Measurements from ENCODE around the gene BOLA1. TPM values are rescaled to one million over a fixed set of nuclear protein-coding genes. Genes with fewer than 3 reads are reported as not detected.

The BOLA1 gene
- total and polyA plus RNA-seq, 2 of the 13 experiments (the other 11 are each of a cell fraction or from before 2014, with no cell fraction given): 3.2 to 4.2 TPM

DNA sequence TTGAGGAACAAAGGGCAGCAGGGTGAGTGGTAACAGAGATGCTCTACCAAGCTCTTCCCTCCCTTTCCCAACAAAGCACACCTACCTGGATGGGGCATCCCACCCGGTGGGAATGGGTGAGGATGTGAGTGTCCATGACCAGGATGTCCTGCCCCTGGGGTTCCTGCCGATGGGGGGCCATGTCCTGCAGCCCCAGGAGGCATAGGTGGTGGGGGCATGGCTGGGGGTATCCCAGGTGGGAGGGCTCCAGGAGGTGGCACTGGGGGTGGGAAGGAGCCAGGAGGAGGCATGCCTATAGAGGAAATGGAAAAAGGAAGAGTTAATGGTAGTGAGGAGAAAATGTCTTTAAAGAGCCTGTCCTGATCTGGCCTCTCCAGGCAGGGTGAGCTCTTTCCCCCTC lies 26.4 kb downstream of the BOLA1 start (continued):
- no peak for TF ChIP-seq ZNF652 (CRISPR knock-in tag; IDR thresholded peaks at IDR 0.05; ENCODE audit: borderline replicate concordance, low read depth)

- CTCF ChIA-PET (ENCODE audit: low intra/inter-chr PET ratio, low total read pairs): no interaction called here
- in situ Hi-C loops (cut with HindIII; ENCODE audit: extremely low pct_ligation_motif_present, low pct_unique_long_range_greater_than_20kb): no loop called here
- H3K9me3 ChIP-seq (ENCODE audit: low read length): no peaks in the 10 kb centered on the region
- H3K79me2 ChIP-seq (ENCODE audit: insufficient read depth, low read length): peaks cover 17% of the 10 kb centered on the region
- H3K4me3 ChIP-seq (replicated peaks in 1 of 3; ENCODE audit: insufficient read depth in 1 of 3, low read depth in 2 of 3, low read length in 3 of 3): peak overlapping the region in 2 of 3 experiments; percentile 90 to 92; a peak in 4 of 6 replicates
- no peak overlapping the region for H2AFZ ChIP-seq (ENCODE audit: low read length)
- ATAC-seq: no peak
- no TSS peak for BruUV-seq (replicated peaks)
- H3K27me3 ChIP-seq (ENCODE audit: control insufficient read depth in 1 of 2, insufficient read depth in 2 of 2, low read length in 2 of 2): no peaks in the 10 kb centered on the region; a peak in 1 of 5 replicates
- H3K9ac ChIP-seq (ENCODE audit: insufficient read depth, low read depth, low read length): no peak overlapping the region
- H3K4me1 ChIP-seq (ENCODE audit: insufficient read depth, low read length): peaks cover 30% of the 10 kb centered on the region
- H3K36me3 ChIP-seq (replicated peaks in 1 of 2; ENCODE audit: control insufficient read depth in 1 of 2, insufficient read depth in 2 of 2, low read length in 2 of 2): peaks cover 13 to 41% of the 10 kb centered on the region in 2 experiments
- POLR2A ChIA-PET: no interaction called here
- intact Hi-C loops (cut with micrococcal nuclease; ENCODE audit: unreplicated experiment): no loop called here
- 0 out of 2 replicates have a peak, but pooled peaks cover 3% of the 10 kb centered on the region for H4K20me1 ChIP-seq (ENCODE audit: insufficient read depth, low read length)
- no peak overlapping the region for H3K27ac ChIP-seq (ENCODE audit: extremely low read length, insufficient read depth, low read length)
- no peak for FAIRE-seq
- 95% methylated on average over 9 of the region's 9 CpGs for WGBS (ENCODE audit: low lambda C conversion rate)
- H3K4me2 ChIP-seq (ENCODE audit: low read depth, low read length): peak overlapping the region; percentile 90
- DNase-seq (ENCODE audit: low spot score): no peak
- TF ChIP-seq CEBPZ (IDR thresholded peaks at IDR 0.05; ENCODE audit: low read length) (no peak), ZNF740 (CRISPR knock-in tag; IDR thresholded peaks at IDR 0.05) (no peak), PCBP2 (optimal IDR thresholded peaks at IDR 0.05; ENCODE audit: low read depth, low read length, poor library complexity, severe bottlenecking) (no peak), ZSCAN31 (CRISPR knock-in tag; IDR thresholded peaks at IDR 0.05; ENCODE audit: low read depth) (no peak), ZNF382 (CRISPR knock-in tag; IDR thresholded peaks at IDR 0.05; ENCODE audit: borderline replicate concordance) (no peak), HNF4G (IDR thresholded peaks at IDR 0.05; ENCODE audit: borderline replicate concordance, low read depth, low read length) (no peak), HNF4G (CRISPR knock-in tag; IDR thresholded peaks at IDR 0.05; ENCODE audit: borderline replicate concordance, low read depth) (no peak), ZNF605 (CRISPR knock-in tag; IDR thresholded peaks at IDR 0.05) (no peak), DMAP1 (CRISPR knock-in tag; IDR thresholded peaks at IDR 0.05) (no peak), ATM (IDR thresholded peaks at IDR 0.05; ENCODE audit: borderline replicate concordance) (no peak), ZBTB21 (CRISPR knock-in tag; IDR thresholded peaks at IDR 0.05) (no peak), SOX5 (CRISPR knock-in tag; IDR thresholded peaks at IDR 0.05; ENCODE audit: borderline replicate concordance) (no peak), ZNF558 (CRISPR knock-in tag; IDR thresholded peaks at IDR 0.05; ENCODE audit: borderline replicate concordance) (no peak), CHD4 (IDR thresholded peaks at IDR 0.05; ENCODE audit: borderline replicate concordance, low read length) (no peak)
- TF ChIP-seq, protein P1, sequence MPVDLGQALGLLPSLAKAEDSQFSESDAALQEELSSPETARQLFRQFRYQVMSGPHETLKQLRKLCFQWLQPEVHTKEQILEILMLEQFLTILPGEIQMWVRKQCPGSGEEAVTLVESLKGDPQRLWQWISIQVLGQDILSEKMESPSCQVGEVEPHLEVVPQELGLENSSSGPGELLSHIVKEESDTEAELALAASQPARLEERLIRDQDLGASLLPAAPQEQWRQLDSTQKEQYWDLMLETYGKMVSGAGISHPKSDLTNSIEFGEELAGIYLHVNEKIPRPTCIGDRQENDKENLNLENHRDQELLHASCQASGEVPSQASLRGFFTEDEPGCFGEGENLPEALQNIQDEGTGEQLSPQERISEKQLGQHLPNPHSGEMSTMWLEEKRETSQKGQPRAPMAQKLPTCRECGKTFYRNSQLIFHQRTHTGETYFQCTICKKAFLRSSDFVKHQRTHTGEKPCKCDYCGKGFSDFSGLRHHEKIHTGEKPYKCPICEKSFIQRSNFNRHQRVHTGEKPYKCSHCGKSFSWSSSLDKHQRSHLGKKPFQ (CRISPR knock-in tag; IDR thresholded peaks at IDR 0.05; ENCODE audit: insufficient replicate concordance): no peak
- TF ChIP-seq, protein P2, sequence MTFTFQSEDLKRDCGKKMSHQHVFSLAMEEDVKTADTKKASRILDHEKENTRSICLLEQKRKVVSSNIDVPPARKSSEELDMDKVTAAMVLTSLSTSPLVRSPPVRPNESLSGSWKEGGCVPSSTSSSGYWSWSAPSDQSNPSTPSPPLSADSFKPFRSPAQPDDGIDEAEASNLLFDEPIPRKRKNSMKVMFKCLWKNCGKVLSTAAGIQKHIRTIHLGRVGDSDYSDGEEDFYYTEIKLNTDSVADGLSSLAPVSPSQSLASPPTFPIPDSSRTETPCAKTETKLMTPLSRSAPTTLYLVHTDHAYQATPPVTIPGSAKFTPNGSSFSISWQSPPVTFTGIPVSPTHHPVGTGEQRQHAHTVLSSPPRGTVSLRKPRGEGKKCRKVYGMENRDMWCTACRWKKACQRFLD (CRISPR knock-in tag; IDR thresholded peaks at IDR 0.05; ENCODE audit: borderline replicate concordance): no peak
- TF ChIP-seq, protein P3, sequence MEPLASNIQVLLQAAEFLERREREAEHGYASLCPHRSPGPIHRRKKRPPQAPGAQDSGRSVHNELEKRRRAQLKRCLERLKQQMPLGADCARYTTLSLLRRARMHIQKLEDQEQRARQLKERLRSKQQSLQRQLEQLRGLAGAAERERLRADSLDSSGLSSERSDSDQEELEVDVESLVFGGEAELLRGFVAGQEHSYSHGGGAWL (CRISPR knock-in tag; IDR thresholded peaks at IDR 0.05): no peak
These were observed 26.9 kb downstream of the BOLA1 start for GRCh38 chr1:149926296-149926695.

Data from HepG2 (cell line).